Stimulated activated naive B cell treated with anti-CD40 and anti-IgM and Interleukin-4, amounts not matched to agents 10 μg/mL and 1 μg/mL and 100 μg/mL, for 72 hours (primary cell): ENCODE data around the gene FAM221A.
A peak's percentile ranks its signal among the peaks of the same experiment; 100 is the strongest.

ENCODE experiments used
- ATAC-seq, 2 donors: fragments of 150-1000 bp; cut with Tn5 transposase; replicated peaks; 2 replicates each; pipeline ENCODE4 v1.10.0; 2021; ENCODE audit warnings: moderate library complexity in 1 of 2
- DNase-seq: peaks from one replicate; pipeline ENCODE4 v3.0.0; 2021
- H3K27ac Mint-ChIP-seq: one replicate; pipeline ENCODE4 v1.8.0; 2022; ENCODE audit warnings: mild to moderate bottlenecking, mixed read lengths
- H3K27me3 Mint-ChIP-seq, 2 donors: one replicate each; pipeline ENCODE4 v1.8.0; 2022; ENCODE audit warnings: mixed read lengths in 2 of 2
- H3K36me3 Mint-ChIP-seq, 2 donors: one replicate each; pipeline ENCODE4 v1.8.0; 2022; ENCODE audit warnings: mixed read lengths in 2 of 2, mild to moderate bottlenecking in 1 of 2
- H3K4me1 Mint-ChIP-seq, 2 donors: one replicate each; pipeline ENCODE4 v1.8.0; 2022; ENCODE audit warnings: mixed read lengths in 2 of 2, mild to moderate bottlenecking in 1 of 2
- H3K4me3 Mint-ChIP-seq, 2 donors: one replicate each; pipeline ENCODE4 v1.8.0; 2022; ENCODE audit warnings: mild to moderate bottlenecking in 2 of 2, mixed read lengths in 2 of 2, moderate library complexity in 1 of 2
- H3K9me3 Mint-ChIP-seq, 2 donors: one replicate each; pipeline ENCODE4 v1.8.0; 2022; ENCODE audit warnings: mixed read lengths in 2 of 2, mild to moderate bottlenecking in 1 of 2

The FAM221A gene, protein sequence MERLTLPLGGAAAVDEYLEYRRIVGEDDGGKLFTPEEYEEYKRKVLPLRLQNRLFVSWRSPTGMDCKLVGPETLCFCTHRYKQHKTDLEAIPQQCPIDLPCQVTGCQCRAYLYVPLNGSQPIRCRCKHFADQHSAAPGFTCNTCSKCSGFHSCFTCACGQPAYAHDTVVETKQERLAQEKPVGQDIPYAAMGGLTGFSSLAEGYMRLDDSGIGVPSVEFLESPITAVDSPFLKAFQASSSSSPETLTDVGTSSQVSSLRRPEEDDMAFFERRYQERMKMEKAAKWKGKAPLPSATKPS

DNA sequence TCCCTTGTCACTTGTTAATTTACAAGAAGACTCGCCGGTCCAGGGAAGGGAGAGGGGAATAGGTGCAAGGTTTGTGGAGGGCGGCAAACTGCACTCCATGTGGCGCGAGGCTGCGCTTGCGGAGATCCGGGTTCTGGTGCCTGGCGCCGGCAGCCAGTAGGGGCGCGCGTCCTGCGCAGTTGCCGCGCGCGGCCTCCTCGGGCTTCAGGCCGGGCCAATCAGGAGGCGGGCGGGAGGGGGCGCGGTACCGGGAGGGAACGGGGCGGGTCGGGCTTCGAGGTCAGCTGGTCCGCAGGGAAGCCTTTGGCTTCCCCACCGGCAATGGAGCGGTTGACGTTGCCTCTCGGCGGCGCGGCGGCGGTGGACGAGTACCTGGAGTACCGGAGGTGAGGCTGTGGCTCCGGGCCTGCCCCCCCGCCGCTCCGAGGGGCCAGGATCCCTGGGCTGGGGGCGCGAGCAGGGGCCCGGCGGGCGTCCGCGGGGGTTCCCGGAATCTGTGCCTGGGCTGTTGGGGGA lies at the start of gene FAM221A:
Gene FAM221A, plus strand, starts transcription at position 302 of the 516 bp plus-strand sequence. Its CDS starts 20 bp downstream, at position 322.
- Mint-ChIP-seq H3K4me3 (peak within 1 kb of the TSS; percentile 90 to 92), H3K36me3 (peaks cover 2 to 5% of the 10 kb centered on the region in 2 donors), H3K27me3 (no peaks in the 10 kb centered on the region), H3K27ac (peak within 1 kb of the TSS; percentile 31), H3K4me1 (peaks cover 2 to 19% of the 10 kb centered on the region in 2 donors), H3K9me3 (peaks cover 0 to 4% of the 10 kb centered on the region in 2 donors)
- DNase-seq: peak; percentile 74
- ATAC-seq: peak; percentile 96 to 97

- H3K4me1 Mint-ChIP-seq: peaks cover 0 to 24% of the 10 kb centered on the region in 2 donors
- no peak for DNase-seq
- H3K27ac Mint-ChIP-seq: no peak overlapping the region
- H3K9me3 Mint-ChIP-seq: no peaks in the 10 kb centered on the region
- peaks cover 28 to 40% of the 10 kb centered on the region in 2 donors for H3K36me3 Mint-ChIP-seq
- no peaks in the 10 kb centered on the region for H3K27me3 Mint-ChIP-seq
- no peak overlapping the region for H3K4me3 Mint-ChIP-seq
- ATAC-seq: no peak
These were observed 46.6 kb upstream of the FAM221A start for GRCh38 chr7:23633417-23633816.

GRCh38 chr7:23645822-23646221 lies 34.2 kb upstream of the FAM221A start:
- no peak overlapping the region for H3K27ac Mint-ChIP-seq
- H3K27me3 Mint-ChIP-seq: no peaks in the 10 kb centered on the region
- DNase-seq (no peak), ATAC-seq (no peak)
- peaks cover 0 to 2% of the 10 kb centered on the region in 2 donors for H3K9me3 Mint-ChIP-seq
- peaks cover 0 to 3% of the 10 kb centered on the region in 2 donors for H3K4me1 Mint-ChIP-seq
- H3K4me3 Mint-ChIP-seq: no peak overlapping the region
- peaks cover 18 to 39% of the 10 kb centered on the region in 2 donors for H3K36me3 Mint-ChIP-seq

GRCh38 chr7:23653942-23654341 lies 26.1 kb upstream of the FAM221A start:
- H3K9me3 Mint-ChIP-seq: peaks cover 33 to 41% of the 10 kb centered on the region in 2 donors
- no peak for ATAC-seq
- H3K4me3 Mint-ChIP-seq: no peak overlapping the region
- DNase-seq: no peak
- H3K36me3 Mint-ChIP-seq: peaks cover 42 to 45% of the 10 kb centered on the region in 2 donors
- no peaks in the 10 kb centered on the region for H3K4me1 Mint-ChIP-seq
- no peak overlapping the region for H3K27ac Mint-ChIP-seq
- peaks cover 0 to 6% of the 10 kb centered on the region in 2 donors for H3K27me3 Mint-ChIP-seq

DNA sequence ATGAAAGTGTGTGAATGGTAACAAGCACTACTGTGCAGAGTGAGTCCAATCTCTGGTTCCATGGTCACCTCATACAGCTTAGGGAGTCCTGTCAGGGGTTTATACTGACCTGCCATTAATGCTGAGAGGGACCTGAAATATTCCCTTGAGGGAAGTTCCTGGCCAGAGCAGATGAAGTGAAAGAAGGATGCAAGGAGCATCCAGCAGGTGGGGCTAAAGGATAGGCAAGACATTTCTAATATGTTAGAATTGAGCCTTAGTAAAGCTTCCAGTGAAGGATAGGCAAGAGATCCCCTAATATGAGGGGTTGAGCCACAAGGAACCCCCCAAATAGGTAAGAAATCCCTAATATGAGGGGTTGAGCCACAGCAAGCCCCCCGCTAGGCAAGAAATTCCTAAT lies 25.5 kb upstream of the FAM221A start:
- ATAC-seq: no peak
- Mint-ChIP-seq H3K4me3 (no peak overlapping the region), H3K4me1 (no peaks in the 10 kb centered on the region), H3K9me3 (peaks cover 35 to 42% of the 10 kb centered on the region in 2 donors), H3K36me3 (peaks cover 44 to 47% of the 10 kb centered on the region in 2 donors), H3K27ac (no peak overlapping the region), H3K27me3 (peaks cover 0 to 6% of the 10 kb centered on the region in 2 donors)
- DNase-seq: no peak

DNA sequence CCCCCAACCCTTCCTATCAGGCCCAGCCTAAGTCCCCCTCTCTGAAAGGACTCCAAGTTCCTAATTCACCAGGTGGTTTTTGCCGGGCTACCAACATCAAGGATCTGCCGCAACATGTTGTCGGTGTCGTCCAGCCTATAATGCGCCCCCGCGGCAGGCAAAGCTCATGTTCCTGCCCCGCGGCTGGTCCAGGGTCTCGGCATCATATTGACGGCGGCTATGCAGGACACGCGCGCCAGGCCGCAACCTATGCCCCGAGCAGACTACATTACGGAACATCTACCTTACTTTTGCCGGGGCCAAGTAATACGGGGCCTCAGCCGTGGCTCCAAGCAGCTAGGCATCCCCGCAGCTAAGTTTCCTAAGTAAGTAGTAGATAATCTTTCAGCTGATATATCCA lies 24.6 kb upstream of the FAM221A start:
- Mint-ChIP-seq H3K4me3 (no peak overlapping the region), H3K27me3 (peaks cover 0 to 6% of the 10 kb centered on the region in 2 donors), H3K27ac (no peak overlapping the region), H3K9me3 (peaks cover 35 to 40% of the 10 kb centered on the region in 2 donors), H3K4me1 (no peaks in the 10 kb centered on the region), H3K36me3 (peaks cover 39 to 43% of the 10 kb centered on the region in 2 donors)
- ATAC-seq (no peak), DNase-seq (no peak)

GRCh38 chr7:23658831-23659427 lies 21.1 kb upstream of the FAM221A start:
- Mint-ChIP-seq H3K4me1 (no peaks in the 10 kb centered on the region), H3K4me3 (no peak overlapping the region), H3K36me3 (peaks cover 23 to 25% of the 10 kb centered on the region in 2 donors), H3K9me3 (peaks cover 30% of the 10 kb centered on the region in 2 donors), H3K27ac (no peak overlapping the region), H3K27me3 (peaks cover 0 to 6% of the 10 kb centered on the region in 2 donors)
- ATAC-seq (no peak), DNase-seq (no peak)

DNA sequence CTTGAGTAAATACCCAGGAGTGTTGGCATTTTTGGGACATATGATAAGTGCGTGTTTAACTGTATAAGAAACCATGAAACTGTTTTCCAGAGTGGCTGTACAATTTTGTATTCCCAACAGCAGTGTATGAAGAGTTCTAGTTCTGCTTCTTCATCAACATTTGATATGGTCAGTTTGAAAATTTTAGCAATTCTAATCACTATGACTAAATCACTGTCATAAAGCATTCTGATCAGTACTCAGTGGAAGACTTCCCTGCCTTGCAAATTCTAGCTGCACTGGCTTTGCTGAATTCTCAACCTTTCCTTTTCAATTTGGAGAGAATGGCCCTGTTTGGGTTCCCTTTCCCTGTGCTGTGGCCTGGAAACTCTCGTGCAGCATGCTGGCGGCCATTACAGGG lies 18.6 kb upstream of the FAM221A start:
- ATAC-seq: no peak
- H3K9me3 Mint-ChIP-seq: peaks cover 15 to 16% of the 10 kb centered on the region in 2 donors
- H3K4me3 Mint-ChIP-seq: no peak overlapping the region
- no peaks in the 10 kb centered on the region for H3K27me3 Mint-ChIP-seq
- no peak for DNase-seq
- peaks cover 11 to 13% of the 10 kb centered on the region in 2 donors for H3K36me3 Mint-ChIP-seq
- H3K27ac Mint-ChIP-seq: no peak overlapping the region
- no peaks in the 10 kb centered on the region for H3K4me1 Mint-ChIP-seq

DNA sequence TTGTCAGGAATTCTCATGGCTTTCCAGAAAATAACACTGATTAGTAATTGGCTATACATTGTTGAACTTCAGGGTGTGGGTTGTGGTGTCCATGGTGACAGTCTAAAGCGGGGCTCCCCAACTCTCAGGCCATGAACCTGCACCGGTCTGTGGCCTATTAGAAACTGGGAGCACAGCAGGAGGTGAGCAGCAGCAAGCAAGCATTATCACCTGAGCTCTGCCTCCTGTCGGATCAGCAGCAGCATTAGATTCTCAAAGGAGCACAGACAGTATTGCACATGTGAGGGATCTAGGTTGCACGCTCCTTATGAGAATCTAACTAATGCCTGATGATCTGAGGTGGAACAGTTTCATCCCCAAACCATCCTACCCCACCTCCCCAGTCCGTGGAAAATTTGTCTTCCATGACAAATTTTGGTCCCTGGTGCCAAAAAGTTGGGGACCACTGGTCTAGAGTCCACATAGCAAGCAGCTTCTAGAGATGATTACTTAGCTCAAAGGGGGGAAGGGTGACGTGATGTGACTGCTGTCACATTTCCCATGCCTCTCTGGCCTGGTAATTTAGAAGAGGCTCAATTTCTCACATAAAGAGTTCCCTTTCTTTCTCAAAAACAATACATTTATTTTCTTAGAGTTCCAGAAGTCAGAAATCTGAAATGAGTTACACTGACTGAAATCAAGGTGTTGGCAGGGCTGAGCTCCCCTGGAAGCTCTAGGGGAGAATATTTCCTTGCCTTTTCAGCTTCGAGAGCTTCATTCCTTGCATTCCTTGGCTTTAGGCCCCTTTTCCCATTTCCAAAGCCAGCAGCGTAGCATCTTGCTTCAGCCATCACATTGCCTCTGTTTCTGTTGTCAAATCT lies 17.6 kb upstream of the FAM221A start:
- no peaks in the 10 kb centered on the region for H3K4me1 Mint-ChIP-seq

GRCh38 chr7:23662984-23663313 lies 17.1 kb upstream of the FAM221A start:
- DNase-seq (no peak), ATAC-seq (no peak)
- Mint-ChIP-seq H3K4me1 (no peaks in the 10 kb centered on the region), H3K36me3 (peaks cover 5 to 13% of the 10 kb centered on the region in 2 donors), H3K27ac (no peak overlapping the region), H3K4me3 (no peak overlapping the region), H3K9me3 (peaks cover 6 to 12% of the 10 kb centered on the region in 2 donors), H3K27me3 (peaks cover 0 to 6% of the 10 kb centered on the region in 2 donors)

More for the DNA sequence above, 17.6 kb upstream of the FAM221A start:
- Mint-ChIP-seq H3K4me3 (no peak overlapping the region), H3K27ac (no peak overlapping the region), H3K9me3 (peaks cover 6 to 12% of the 10 kb centered on the region in 2 donors), H3K27me3 (peaks cover 0 to 6% of the 10 kb centered on the region in 2 donors), H3K36me3 (peaks cover 8 to 13% of the 10 kb centered on the region in 2 donors)
- DNase-seq (no peak), ATAC-seq (no peak)

DNA sequence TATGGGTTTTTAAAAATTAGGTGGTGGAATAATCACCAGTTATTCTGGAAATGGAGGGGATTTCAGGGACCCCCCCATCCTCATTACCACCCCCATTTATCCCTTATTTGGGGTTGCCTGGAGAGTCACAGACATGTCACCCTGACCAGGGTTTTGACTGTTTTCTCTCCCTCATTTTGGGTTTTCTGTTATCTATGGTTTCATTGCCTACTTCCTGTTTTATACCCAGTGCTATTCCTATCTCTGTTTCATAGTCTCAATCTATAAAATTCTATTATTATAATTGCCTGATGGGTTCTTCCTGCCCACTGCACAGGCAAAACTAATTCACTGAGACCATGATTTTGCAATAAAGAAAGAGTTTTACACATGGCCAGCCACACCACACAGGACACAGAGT lies 15.9 kb upstream of the FAM221A start:
- ATAC-seq (no peak), DNase-seq (no peak)
- H3K27ac Mint-ChIP-seq: no peak overlapping the region

DNA sequence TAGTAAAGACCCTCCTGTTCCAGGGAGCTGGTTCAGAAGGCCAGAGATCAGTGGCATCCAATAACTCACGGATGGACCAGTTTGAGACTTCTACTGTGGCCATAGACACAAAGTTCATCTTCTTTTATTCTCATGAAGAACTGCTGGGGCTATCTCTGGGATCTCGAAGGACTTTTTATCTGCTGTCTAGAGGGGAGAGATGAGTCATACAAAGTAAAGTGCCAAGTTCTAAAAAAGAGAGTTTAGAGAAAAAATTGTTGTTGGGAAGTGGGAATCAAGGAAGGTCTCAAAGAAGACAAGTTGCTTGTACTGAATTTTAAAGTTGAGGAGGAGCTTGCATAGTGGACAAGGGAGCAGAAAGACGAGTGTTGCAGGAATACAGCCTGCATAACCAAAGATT lies 8.0 kb upstream of the FAM221A start:
- H3K4me3 Mint-ChIP-seq: no peak overlapping the region
- peaks cover 0 to 2% of the 10 kb centered on the region in 2 donors for H3K9me3 Mint-ChIP-seq
- no peaks in the 10 kb centered on the region for H3K4me1 Mint-ChIP-seq
- DNase-seq (no peak), ATAC-seq (no peak)
- peaks cover 0 to 6% of the 10 kb centered on the region in 2 donors for H3K27me3 Mint-ChIP-seq
- H3K27ac Mint-ChIP-seq: no peak overlapping the region
- H3K36me3 Mint-ChIP-seq: no peaks in the 10 kb centered on the region

More for the DNA sequence above, 15.9 kb upstream of the FAM221A start:
- H3K27me3 Mint-ChIP-seq: peaks cover 0 to 6% of the 10 kb centered on the region in 2 donors
- peaks cover 2 to 8% of the 10 kb centered on the region in 2 donors for H3K36me3 Mint-ChIP-seq
- peaks cover 2 to 5% of the 10 kb centered on the region in 2 donors for H3K9me3 Mint-ChIP-seq
- no peaks in the 10 kb centered on the region for H3K4me1 Mint-ChIP-seq
- H3K4me3 Mint-ChIP-seq: no peak overlapping the region

DNA sequence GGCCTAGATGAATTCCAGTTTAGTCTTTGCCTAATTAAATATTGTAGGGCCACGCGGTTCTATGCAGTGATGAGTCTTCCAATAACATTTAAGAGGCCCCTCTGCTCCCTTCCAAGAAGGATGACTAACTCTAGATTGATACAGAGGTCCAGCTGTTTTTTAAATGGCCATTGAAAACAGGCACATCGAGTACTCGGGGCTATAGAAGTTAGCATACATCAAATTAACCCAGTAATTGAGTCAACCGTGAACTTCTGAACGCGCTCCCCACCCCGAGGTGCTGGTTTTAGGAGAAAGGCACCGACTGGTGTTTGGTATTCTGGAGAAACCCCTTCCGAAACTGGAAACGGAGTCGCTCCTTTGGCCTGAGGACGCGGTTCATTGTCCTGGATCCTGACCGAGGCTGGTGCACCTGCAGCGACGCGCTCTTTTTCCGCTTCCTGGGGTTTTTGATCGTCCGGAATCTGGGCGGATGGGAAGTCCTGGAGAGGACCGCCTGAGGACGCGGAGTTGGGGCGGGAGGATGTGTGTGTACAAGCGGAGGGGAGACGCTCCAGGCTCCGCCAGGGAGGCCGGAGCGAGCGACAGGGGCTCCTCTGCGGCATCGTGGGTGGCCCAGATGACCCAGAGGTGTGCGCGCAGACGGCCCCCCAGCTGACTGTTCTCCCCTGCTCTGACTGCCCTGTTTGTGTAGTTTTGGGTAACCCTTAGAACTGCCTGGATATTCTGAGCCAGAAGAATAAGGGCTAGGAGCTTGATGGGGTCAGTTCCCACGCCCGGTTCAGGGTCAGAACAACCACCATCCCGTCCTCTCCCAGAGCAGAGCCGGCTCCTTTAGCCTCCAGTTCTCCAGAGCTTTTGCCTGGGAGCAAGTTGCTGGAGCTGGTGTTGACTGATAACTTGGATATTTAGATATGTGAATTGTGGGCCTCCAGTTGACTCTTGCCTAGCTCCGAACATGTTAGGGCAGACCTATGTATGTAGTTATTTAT lies 711 bp downstream of the FAM221A start:
- ATAC-seq: peak; percentile 53 to 59
- H3K27me3 Mint-ChIP-seq: no peaks in the 10 kb centered on the region
- peak overlapping the region; percentile 90 to 92 for H3K4me3 Mint-ChIP-seq
- H3K27ac Mint-ChIP-seq: peak overlapping the region; percentile 10
- peaks cover 2 to 5% of the 10 kb centered on the region in 2 donors for H3K36me3 Mint-ChIP-seq
- peaks cover 0 to 2% of the 10 kb centered on the region in 2 donors for H3K9me3 Mint-ChIP-seq
- H3K4me1 Mint-ChIP-seq: peaks cover 3 to 24% of the 10 kb centered on the region in 2 donors
- peak; percentile 31 for DNase-seq
